ENCODE data around the gene BRMS1.
"Not testable (repeated sequence)": the region's sequence is repeated elsewhere in the genome, so short reads cannot be mapped to it uniquely, and the experiment has no call there.

Gene BRMS1

GRCh38 chr11:66311965-66312548, 32.8 kb downstream of the BRMS1 start:
- in situ Hi-C loops (cut with MboI; ENCODE audit: low sequenced_read_pairs), result no loop called here

- in situ Hi-C loops (cut with MboI; ENCODE audit: low sequenced_read_pairs), result no loop called here
Observed at GRCh38 chr11:66311470-66311964, 33.4 kb downstream of the BRMS1 start.

- in situ Hi-C loops (cut with MboI; ENCODE audit: low sequenced_read_pairs), result not testable (repeated sequence)
Observed at GRCh38 chr11:66310803-66311440, 34.0 kb downstream of the BRMS1 start.

GRCh38 chr11:66310324-66310723, 34.6 kb downstream of the BRMS1 start:
- in situ Hi-C loops (cut with MboI; ENCODE audit: low sequenced_read_pairs), result no loop called here

GRCh38 chr11:66309475-66309874, 35.4 kb downstream of the BRMS1 start:
- in situ Hi-C loops (cut with MboI; ENCODE audit: low sequenced_read_pairs), result no loop called here

- in situ Hi-C loops (cut with MboI; ENCODE audit: low sequenced_read_pairs), result no loop called here
Observed at GRCh38 chr11:66302656-66303055, 42.2 kb downstream of the BRMS1 start.

- in situ Hi-C loops (cut with MboI; ENCODE audit: low sequenced_read_pairs), result no loop called here
Observed at GRCh38 chr11:66299186-66299585, 45.7 kb downstream of the BRMS1 start.

- in situ Hi-C loops (cut with MboI; ENCODE audit: low sequenced_read_pairs), result no loop called here
Observed at GRCh38 chr11:66297610-66298009, 47.3 kb downstream of the BRMS1 start.

- in situ Hi-C loops (cut with MboI; ENCODE audit: low sequenced_read_pairs), result no loop called here
Observed at GRCh38 chr11:66294626-66295620, 50.0 kb downstream of the BRMS1 start.

- in situ Hi-C loops (cut with MboI; ENCODE audit: low sequenced_read_pairs), result no loop called here
Observed at GRCh38 chr11:66293777-66294625, 50.9 kb downstream of the BRMS1 start.

- in situ Hi-C loops (cut with MboI; ENCODE audit: low sequenced_read_pairs), result no loop called here
Observed at GRCh38 chr11:66293352-66293751, 51.6 kb downstream of the BRMS1 start.

GRCh38 chr11:66292543-66293332, 52.2 kb downstream of the BRMS1 start:
- in situ Hi-C loops (cut with MboI; ENCODE audit: low sequenced_read_pairs), result no loop called here

GRCh38 chr11:66291706-66292542, 53.0 kb downstream of the BRMS1 start, which contains the start of gene TMEM151A:
TMEM151A (plus strand) TSS chr11:66291894; CDS start chr11:66292014, 120 bp downstream.
- in situ Hi-C loops (cut with MboI; ENCODE audit: low sequenced_read_pairs), result no loop called here

GRCh38 chr11:66291303-66291705, 53.6 kb downstream of the BRMS1 start:
- in situ Hi-C loops (cut with MboI; ENCODE audit: low sequenced_read_pairs), result no loop called here

GRCh38 chr11:66290330-66290621, 54.6 kb downstream of the BRMS1 start:
- in situ Hi-C loops (cut with MboI; ENCODE audit: low sequenced_read_pairs), result no loop called here

- in situ Hi-C loops (cut with MboI; ENCODE audit: low sequenced_read_pairs), result no loop called here
Observed at GRCh38 chr11:66289548-66290329, 55.2 kb downstream of the BRMS1 start.

GRCh38 chr11:66288671-66289547, 56.0 kb downstream of the BRMS1 start, which contains the start of gene YIF1A:
YIF1A (minus strand) TSS chr11:66289143; CDS start chr11:66288985, 158 bp downstream.
- in situ Hi-C loops (cut with MboI; ENCODE audit: low sequenced_read_pairs), result no loop called here

All from HL-60/S4 (cell line).